ENCODE results near the gene SOX15.

The SOX15 gene

GRCh38 chr17:7563115-7563869, 26.6 kb downstream of the SOX15 start:
- H3K4me2 ChIP-seq: peak overlapping the region; percentile 42; the same call in 1 of the 2 replicates
- H4K20me1 ChIP-seq (ENCODE audit: insufficient read depth): no peaks in the 10 kb centered on the region
- H3K36me3 ChIP-seq (ENCODE audit: insufficient read depth): no peaks in the 10 kb centered on the region
- H3K27me3 ChIP-seq (ENCODE audit: insufficient read depth, low read depth): no peaks in the 10 kb centered on the region
- H3K9ac ChIP-seq: no peak overlapping the region
- H3K4me1 ChIP-seq (ENCODE audit: low read depth, poor library complexity, severe bottlenecking): no peaks in the 10 kb centered on the region
- no peak for TF ChIP-seq CTCF (conservative IDR thresholded peaks at IDR 0.05; ENCODE audit: low read depth, low read length)
- no peak overlapping the region for H3K27ac ChIP-seq
- H3K4me3 ChIP-seq (IDR thresholded peaks at IDR 0.05; ENCODE audit: insufficient read depth, low read depth, low read length): no peak overlapping the region
- H3K79me2 ChIP-seq (ENCODE audit: insufficient read depth, low read depth): peaks cover 8% of the 10 kb centered on the region; the same call in 1 of the 2 replicates
- no peak overlapping the region for H2AFZ ChIP-seq (ENCODE audit: low read depth)

- peak overlapping the region; percentile 47; the same call in 1 of the 2 replicates for H3K9ac ChIP-seq
- TF ChIP-seq CTCF (conservative IDR thresholded peaks at IDR 0.05; ENCODE audit: low read depth, low read length): no peak
- no peaks in the 10 kb centered on the region for H3K36me3 ChIP-seq (ENCODE audit: insufficient read depth)
- no peak overlapping the region for H2AFZ ChIP-seq (ENCODE audit: low read depth)
- peak overlapping the region; percentile 28; the same call in 1 of the 2 replicates for H3K27ac ChIP-seq
- peaks cover 8% of the 10 kb centered on the region; the same call in 1 of the 2 replicates for H3K79me2 ChIP-seq (ENCODE audit: insufficient read depth, low read depth)
- peak overlapping the region; percentile 42; the same call in 1 of the 2 replicates for H3K4me2 ChIP-seq
- no peaks in the 10 kb centered on the region for H3K4me1 ChIP-seq (ENCODE audit: low read depth, poor library complexity, severe bottlenecking)
- no peak overlapping the region for H3K4me3 ChIP-seq (IDR thresholded peaks at IDR 0.05; ENCODE audit: insufficient read depth, low read depth, low read length)
- no peaks in the 10 kb centered on the region for H3K27me3 ChIP-seq (ENCODE audit: insufficient read depth, low read depth)
- no peaks in the 10 kb centered on the region for H4K20me1 ChIP-seq (ENCODE audit: insufficient read depth)
Observed at GRCh38 chr17:7562208-7562605, 27.7 kb downstream of the SOX15 start.

GRCh38 chr17:7561589-7562207, 28.2 kb downstream of the SOX15 start, which contains the start of gene SENP3:
Gene SENP3, plus strand, starts transcription at chr17:7561919. Its CDS starts 1,158 bp downstream, at chr17:7563077.
- Histone ChIP-seq H3K9ac (peak within 1 kb of the TSS; percentile 47; the same call in 1 of the 2 replicates), H3K27ac (peak within 1 kb of the TSS; percentile 28; the same call in 1 of the 2 replicates), H3K36me3 (ENCODE audit: insufficient read depth) (no peaks in the 10 kb centered on the region), H3K4me2 (peak within 1 kb of the TSS; percentile 45), H2AFZ (ENCODE audit: low read depth) (peak within 1 kb of the TSS; percentile 34; the same call in 1 of the 2 replicates), H3K4me3 (IDR thresholded peaks at IDR 0.05; ENCODE audit: insufficient read depth, low read depth, low read length) (no peak within 1 kb of the TSS), H3K79me2 (ENCODE audit: insufficient read depth, low read depth) (peaks cover 8% of the 10 kb centered on the region; the same call in 1 of the 2 replicates), H4K20me1 (ENCODE audit: insufficient read depth) (no peaks in the 10 kb centered on the region), H3K27me3 (ENCODE audit: insufficient read depth, low read depth) (no peaks in the 10 kb centered on the region), H3K4me1 (ENCODE audit: low read depth, poor library complexity, severe bottlenecking) (no peaks in the 10 kb centered on the region)
- TF ChIP-seq CTCF (conservative IDR thresholded peaks at IDR 0.05; ENCODE audit: low read depth, low read length): no peak

GRCh38 chr17:7561028-7561575, 28.8 kb downstream of the SOX15 start:
- TF ChIP-seq CTCF (conservative IDR thresholded peaks at IDR 0.05; ENCODE audit: low read depth, low read length): peak; percentile 19; the same call in 1 of the 2 replicates
- peaks cover 8% of the 10 kb centered on the region; the same call in 1 of the 2 replicates for H3K79me2 ChIP-seq (ENCODE audit: insufficient read depth, low read depth)
- H3K27me3 ChIP-seq (ENCODE audit: insufficient read depth, low read depth): no peaks in the 10 kb centered on the region
- H3K36me3 ChIP-seq (ENCODE audit: insufficient read depth): no peaks in the 10 kb centered on the region
- H2AFZ ChIP-seq (ENCODE audit: low read depth): peak overlapping the region; percentile 34; the same call in 1 of the 2 replicates
- H3K9ac ChIP-seq: peak overlapping the region; percentile 47; the same call in 1 of the 2 replicates
- no peaks in the 10 kb centered on the region for H4K20me1 ChIP-seq (ENCODE audit: insufficient read depth)
- no peak overlapping the region for H3K4me3 ChIP-seq (IDR thresholded peaks at IDR 0.05; ENCODE audit: insufficient read depth, low read depth, low read length)
- peak overlapping the region; percentile 24; the same call in 1 of the 2 replicates for H3K27ac ChIP-seq
- H3K4me2 ChIP-seq: peak overlapping the region; percentile 45; the same call in 1 of the 2 replicates
- H3K4me1 ChIP-seq (ENCODE audit: low read depth, poor library complexity, severe bottlenecking): no peaks in the 10 kb centered on the region
